ENCODE measurements around the gene HIVEP3. TPM values are rescaled to one million over a fixed set of nuclear protein-coding genes. Genes with fewer than 3 reads are reported as not detected.

The HIVEP3 gene
- total RNA-seq, 2 donors from 2014 or later = 13.3 to 25.0 TPM

DNA sequence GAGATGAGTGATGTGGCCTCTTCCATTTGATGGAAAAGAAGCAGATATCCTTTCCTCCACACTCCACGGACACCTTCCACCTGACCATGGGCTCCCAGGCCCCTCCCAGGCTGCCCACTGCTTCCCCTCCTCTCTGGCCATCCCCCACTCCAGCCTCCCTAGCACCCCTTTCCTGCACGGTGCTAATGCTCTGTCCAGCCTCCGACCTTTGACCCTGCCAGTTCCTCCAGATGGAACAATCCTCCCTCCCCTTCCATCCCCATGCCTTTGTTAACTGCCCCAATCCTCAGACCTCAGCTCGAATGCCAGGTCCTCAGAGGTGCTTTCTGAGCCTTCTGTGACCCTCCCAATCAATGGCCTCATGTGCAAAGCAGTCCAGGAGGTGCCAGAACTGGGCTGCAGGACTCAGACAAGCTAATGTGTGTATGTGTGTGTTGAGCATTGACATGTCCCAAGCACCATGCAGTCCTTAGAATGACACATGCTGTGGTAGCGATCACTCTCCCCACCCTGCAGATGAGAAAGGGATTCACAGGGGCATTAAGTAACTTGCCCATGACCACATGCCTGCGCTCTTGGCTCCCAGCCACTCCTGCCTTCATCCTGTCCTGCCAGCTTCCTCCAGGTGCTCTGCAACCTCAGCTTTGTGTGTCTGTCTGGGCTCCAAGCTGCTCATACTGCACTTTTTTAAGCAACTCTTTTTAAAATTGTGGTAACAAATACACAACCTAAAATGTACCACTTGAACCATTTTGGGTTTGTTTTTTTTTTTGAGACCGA, 370.8 kb downstream of the HIVEP3 start:
- Mint-ChIP-seq H3K27ac (peak overlapping the region; percentile 7 to 47), H3K9me3 (peaks cover 6 to 9% of the 10 kb centered on the region in 2 donors), H3K36me3 (peaks cover 19 to 46% of the 10 kb centered on the region in 2 donors)
- ATAC-seq (peak in 1 of 2 donors; percentile 28), DNase-seq (ENCODE audit: low spot score in 2 of 2) (peak in 1 of 2 donors; percentile 23)

DNA sequence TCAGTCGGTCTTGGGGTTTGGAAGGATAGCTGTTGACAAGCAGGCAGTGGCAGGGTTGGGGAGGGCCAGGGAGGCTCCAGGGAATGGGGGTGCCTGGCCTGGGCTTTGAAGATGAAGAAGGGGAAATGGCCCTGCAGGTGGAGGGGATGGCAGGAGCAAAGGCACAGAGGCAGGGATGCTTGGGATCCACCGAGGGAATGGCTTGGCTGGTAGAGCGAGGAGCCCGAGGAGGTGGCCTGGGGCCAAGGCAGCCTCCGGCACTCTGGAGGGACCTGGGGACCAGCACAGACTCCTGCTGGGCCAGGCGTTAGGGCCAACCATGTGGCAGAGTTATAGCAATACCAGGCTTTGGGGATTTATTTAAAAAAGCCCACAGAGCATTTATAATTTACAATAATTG, 371.4 kb downstream of the HIVEP3 start:
- peaks cover 6 to 7% of the 10 kb centered on the region in 2 donors for H3K9me3 Mint-ChIP-seq
- H3K36me3 Mint-ChIP-seq = peaks cover 17 to 42% of the 10 kb centered on the region in 2 donors
- no peak for DNase-seq (ENCODE audit: low spot score in 2 of 2)
- peak in 1 of 2 donors; percentile 43 for ATAC-seq
- peak overlapping the region in 1 of 2 donors; percentile 47 for H3K27ac Mint-ChIP-seq

DNA sequence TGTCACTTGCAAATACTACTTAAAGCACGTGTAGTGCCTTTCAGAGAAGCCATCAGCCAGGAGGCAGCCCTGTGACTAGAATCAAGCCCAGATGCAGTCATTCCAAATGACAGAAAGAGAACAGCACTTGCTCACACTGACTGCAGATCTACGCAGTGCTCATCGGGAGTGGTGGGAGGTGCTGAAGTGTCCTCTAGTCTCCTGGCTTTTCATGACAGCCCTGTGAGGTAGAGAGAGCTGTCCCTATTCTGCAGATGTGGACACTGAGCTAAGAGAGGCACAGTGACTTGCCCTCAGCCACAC, 371.9 kb downstream of the HIVEP3 start:
- Mint-ChIP-seq H3K9me3 (peaks cover 4 to 5% of the 10 kb centered on the region in 2 donors), H3K36me3 (peaks cover 18 to 39% of the 10 kb centered on the region in 2 donors), H3K27ac (no peak overlapping the region)
- ATAC-seq (peak in 1 of 2 donors; percentile 25), DNase-seq (ENCODE audit: low spot score in 2 of 2) (peak in 1 of 2 donors; percentile 30)

DNA sequence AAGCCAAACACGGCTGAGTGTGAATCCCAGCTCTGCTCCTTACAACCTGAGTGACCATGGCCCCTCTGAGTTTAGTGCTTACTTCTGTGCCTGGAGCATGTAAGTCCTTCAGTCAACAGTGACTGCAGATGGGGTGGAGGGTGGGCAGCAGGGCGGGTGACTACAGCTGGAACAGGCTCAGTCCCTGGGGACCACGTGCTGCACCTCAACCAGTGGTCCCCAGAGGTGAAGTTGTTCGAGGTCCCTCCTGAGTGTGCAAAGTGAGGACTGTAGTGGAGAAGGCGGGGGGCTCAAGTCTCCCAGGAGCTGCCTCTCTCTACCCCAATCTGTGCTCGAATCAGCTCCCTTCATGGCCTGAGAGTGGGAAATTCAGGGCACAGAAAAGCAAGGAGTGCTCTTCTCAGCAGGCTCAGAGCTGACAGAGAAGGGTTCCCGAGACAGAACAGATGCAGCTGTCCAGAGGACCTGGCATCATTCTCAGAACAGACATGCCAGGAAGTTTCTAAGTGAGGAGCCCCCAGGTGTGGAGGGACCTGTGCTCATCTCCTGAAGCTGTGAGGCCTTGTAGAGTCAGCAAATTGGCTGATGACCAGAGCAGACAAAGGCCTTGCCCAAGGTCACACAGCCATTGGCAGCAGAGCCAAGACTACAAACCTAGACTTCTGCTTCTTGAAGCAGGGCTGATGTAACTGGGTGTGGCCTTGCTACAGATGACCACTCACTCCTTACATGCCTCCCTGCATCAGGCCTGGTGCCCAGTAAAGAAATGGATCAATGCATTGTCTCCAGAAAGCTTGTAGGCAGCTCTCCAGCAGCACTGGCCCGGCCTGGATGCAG, 372.5 kb downstream of the HIVEP3 start:
- peak in 1 of 2 donors; percentile 17 for ATAC-seq
- H3K27ac Mint-ChIP-seq = no peak overlapping the region

DNA sequence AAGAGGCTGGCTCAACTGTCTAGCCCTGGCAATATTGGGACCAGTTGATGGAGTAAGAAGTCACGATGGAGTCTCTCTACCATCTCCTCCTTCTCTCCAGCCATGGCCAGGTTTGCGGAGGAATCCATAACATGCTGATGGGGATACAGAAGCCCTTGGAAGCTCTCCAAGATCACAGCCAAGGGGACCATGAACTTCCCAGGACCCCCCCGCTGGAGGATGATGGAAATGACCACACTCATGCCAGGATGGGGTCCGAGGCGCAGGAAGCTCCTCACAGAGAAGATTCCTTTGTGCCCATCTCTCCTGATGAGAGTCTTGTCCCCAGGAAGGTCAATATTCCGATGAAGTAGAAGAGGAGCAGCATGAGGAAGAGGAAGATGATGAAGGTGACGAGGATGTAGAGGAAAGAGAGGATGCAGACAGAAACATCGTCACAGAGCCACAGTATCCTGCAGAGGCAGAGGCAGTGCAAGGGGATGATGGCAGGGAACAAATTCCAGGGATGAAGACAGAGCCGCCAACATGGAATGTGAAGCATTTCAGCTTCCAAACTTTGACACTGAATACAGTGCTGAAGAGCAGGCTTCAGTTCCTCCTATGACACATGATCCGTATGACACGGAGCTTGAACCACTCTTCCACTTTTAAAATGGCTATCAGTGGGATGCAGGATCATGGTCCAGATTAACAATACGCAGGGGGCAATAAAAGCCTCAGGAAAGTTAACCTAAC, 376.4 kb downstream of the HIVEP3 start:
- Mint-ChIP-seq H3K27ac (peak overlapping the region in 1 of 2 donors; percentile 24), H3K9me3 (no peaks in the 10 kb centered on the region), H3K36me3 (peaks cover 22% of the 10 kb centered on the region in 2 donors)
- ATAC-seq = no peak
- DNase-seq (ENCODE audit: low spot score in 2 of 2) = peak in 1 of 2 donors; percentile 21

More for the DNA sequence above, 372.5 kb downstream of the HIVEP3 start:
- peak in 1 of 2 donors; percentile 25 for DNase-seq (ENCODE audit: low spot score in 2 of 2)
- Mint-ChIP-seq H3K9me3 (no peaks in the 10 kb centered on the region), H3K36me3 (peaks cover 12 to 33% of the 10 kb centered on the region in 2 donors)

DNA sequence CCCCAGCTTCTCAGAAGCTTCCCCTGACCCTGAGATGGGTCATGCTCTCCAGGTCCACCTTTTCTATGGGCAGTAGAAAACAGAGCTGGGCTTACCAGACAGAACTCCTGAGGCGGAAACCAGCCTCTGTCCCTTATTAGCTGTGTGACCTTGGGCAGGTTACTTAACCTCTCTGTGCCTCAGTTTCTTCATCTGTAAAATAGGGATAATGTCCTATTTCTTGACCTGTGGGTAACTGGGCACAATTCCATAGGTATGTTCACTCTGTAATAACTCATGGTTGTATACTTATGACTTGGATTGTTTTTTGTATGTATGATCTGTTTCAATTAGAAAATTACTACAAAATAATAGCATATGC, 377.1 kb downstream of the HIVEP3 start:
- H3K9me3 Mint-ChIP-seq = no peaks in the 10 kb centered on the region
- H3K27ac Mint-ChIP-seq = peak overlapping the region in 1 of 2 donors; percentile 87
- no peak for ATAC-seq
- H3K36me3 Mint-ChIP-seq = peaks cover 14 to 22% of the 10 kb centered on the region in 2 donors
- no peak for DNase-seq (ENCODE audit: low spot score in 2 of 2)

DNA sequence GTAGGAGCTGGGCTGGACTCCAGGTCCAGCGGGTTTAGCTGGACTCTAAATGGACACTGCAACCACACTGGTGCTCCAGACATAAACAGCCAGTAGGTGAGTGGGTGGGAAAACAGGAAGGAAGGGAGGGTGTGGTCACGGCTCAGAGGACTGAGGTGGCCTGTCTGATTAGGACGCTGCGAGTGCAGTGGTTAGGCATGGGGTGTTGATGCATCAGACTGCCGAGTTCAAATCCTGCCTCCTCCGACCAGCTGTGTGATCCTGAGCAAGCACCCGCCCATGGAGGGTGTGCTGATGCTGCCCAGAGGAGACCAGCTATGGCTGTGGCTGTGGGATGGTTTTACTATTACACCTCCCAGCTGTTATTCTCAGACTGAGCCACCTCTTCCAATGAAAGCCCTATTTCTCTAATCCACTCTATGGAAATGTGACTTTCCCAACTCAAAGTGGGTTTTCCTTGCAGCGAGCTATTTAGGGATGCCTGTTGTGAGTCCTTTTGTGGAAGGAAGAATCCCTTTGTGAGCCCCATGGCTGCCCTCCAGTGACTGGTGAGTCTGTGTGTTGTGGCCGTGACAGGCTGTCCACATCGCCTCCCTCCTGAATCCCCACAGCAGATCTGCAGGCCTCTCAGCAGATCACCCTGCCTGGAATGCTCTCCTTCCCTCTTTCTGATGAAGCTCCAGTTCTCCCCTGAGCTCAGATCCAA, 377.7 kb downstream of the HIVEP3 start:
- peak in 1 of 2 donors; percentile 31 for DNase-seq (ENCODE audit: low spot score in 2 of 2)
- H3K9me3 Mint-ChIP-seq = no peaks in the 10 kb centered on the region
- no peak for ATAC-seq
- H3K36me3 Mint-ChIP-seq = peaks cover 8 to 19% of the 10 kb centered on the region in 2 donors
- peak overlapping the region; percentile 40 to 87 for H3K27ac Mint-ChIP-seq

DNA sequence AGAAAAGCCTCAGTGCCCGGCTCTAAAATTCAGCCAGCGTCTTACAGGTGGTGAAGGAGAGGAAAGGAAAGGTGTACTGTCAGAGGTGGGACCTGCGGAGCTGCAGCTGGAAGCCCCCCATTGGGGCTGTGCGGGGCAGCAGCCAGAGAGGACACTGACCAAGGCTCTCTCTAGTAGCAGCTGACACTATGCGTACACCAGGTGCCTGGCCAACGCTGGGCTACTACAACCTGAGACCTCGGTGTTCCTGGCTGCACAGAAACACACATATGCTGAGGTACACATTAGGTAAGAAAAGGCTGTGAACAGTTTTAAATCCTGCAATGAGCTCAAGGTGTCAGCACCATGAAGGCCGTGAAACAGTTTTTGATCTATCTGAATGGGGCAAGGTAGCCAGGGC, 378.7 kb downstream of the HIVEP3 start:
- ATAC-seq (no peak), DNase-seq (ENCODE audit: low spot score in 2 of 2) (peak in 1 of 2 donors; percentile 23)
- peaks cover 15 to 26% of the 10 kb centered on the region in 2 donors for H3K36me3 Mint-ChIP-seq
- no peaks in the 10 kb centered on the region for H3K9me3 Mint-ChIP-seq
- peak overlapping the region in 1 of 2 donors; percentile 73 for H3K27ac Mint-ChIP-seq

DNA sequence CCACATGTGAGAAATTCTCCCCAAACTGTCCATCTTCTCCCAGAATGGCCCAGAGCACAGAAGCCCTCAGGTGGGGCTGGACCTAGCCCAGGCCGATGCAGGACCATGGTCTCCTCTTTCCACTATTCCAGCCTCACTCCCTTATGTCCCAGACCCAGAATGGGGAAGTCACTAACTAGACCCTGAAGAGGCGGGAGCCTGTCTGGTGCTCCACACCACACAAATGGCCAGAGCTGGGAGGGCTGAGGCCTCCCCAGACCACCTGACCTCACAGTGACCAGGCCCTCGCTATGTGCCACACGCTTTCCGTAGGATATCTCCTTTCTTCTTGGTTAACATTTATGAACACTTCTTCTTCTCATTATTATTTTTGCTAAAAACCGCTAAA, 379.3 kb downstream of the HIVEP3 start:
- peak overlapping the region in 1 of 2 donors; percentile 73 for H3K27ac Mint-ChIP-seq
- ATAC-seq (no peak), DNase-seq (ENCODE audit: low spot score in 2 of 2) (peak in 1 of 2 donors; percentile 35)
- peaks cover 16 to 30% of the 10 kb centered on the region in 2 donors for H3K36me3 Mint-ChIP-seq
- H3K9me3 Mint-ChIP-seq = no peaks in the 10 kb centered on the region

DNA sequence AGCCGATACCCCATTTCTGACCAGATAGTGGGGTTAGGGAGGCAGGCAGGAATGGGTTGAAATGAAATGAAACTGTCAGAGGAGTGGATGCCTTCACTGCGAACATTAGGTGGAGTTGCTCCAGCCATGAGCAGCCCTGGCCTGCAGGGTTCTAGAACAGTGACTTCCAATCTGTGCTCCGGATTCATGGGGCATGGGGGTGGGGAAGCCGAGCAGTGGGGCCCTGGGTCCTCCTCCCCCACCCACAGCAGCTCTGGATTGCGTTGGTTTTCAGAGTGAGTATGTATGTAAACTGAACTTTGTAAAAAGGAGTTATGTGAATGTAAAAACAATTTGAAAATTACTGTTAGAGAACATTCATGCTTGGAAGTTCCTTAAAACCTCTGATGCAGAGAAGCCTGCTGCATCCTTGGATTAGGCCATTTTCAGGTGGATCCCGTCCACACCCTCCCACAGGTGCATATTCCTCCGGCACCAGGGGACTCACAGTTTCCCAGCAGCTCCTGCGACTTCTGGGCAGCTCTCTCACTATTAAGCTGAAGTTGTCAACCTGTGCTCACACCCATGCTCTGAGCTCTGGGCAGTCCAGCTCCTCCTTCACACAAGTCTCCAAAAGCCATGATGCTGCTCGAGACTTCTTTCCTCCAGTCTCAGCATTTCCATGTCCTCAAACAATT, 379.8 kb downstream of the HIVEP3 start:
- peak in 1 of 2 donors; percentile 25 for DNase-seq (ENCODE audit: low spot score in 2 of 2)
- Mint-ChIP-seq H3K27ac (peak overlapping the region in 1 of 2 donors; percentile 53), H3K9me3 (no peaks in the 10 kb centered on the region), H3K36me3 (peaks cover 20 to 31% of the 10 kb centered on the region in 2 donors)
- ATAC-seq = no peak

DNA sequence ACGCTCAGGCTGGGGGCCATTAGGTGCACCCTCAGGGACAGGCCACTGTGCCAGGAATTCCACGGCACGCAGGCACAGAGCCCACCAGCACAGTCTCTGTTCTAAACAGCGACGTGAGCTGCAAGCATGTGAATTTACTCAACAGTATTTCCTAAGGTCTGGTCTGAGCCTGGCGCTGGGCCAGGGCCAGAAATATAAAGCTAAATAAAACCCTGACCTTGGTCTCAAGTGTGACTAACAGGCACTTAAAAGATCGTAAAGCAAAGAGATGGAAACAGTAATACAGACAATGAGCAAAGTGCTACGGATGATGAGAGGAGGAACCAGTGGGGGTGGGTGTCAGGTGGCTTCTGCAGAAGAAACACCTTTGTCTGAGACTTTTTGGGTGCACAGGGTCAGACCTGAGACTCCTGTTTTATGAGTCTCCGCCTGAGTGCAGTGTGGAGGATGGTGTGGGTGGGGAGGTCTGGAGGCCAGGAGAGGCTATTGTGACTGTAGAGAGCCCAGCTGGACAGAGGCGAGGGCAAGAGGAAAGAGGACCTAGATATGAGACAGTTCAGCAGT, 380.9 kb downstream of the HIVEP3 start:
- Mint-ChIP-seq H3K27ac (peak overlapping the region in 1 of 2 donors; percentile 59), H3K9me3 (no peaks in the 10 kb centered on the region), H3K36me3 (peaks cover 26 to 31% of the 10 kb centered on the region in 2 donors)
- DNase-seq (ENCODE audit: low spot score in 2 of 2) (no peak), ATAC-seq (no peak)

DNA sequence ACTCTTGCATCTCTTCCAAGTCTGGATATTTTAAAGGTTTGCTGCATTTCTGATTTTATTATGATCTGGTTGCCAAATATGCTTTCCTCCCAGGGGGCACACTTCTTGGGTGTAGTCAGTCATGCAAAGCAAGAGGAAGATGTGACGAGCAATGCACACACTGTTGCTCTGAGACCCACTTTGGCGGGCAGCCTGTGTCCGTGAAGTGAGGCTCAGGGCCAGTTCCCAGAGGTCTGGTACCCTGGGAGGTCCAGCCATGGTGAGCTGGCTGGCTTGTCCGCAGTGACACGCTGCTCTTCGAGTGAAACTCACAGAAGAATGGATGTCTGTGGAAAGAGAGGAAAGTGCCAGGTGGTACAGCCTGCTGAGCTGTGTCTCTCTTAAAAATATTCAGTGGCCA, 381.5 kb downstream of the HIVEP3 start:
- H3K27ac Mint-ChIP-seq = peak overlapping the region in 1 of 2 donors; percentile 47
- peaks cover 26 to 27% of the 10 kb centered on the region in 2 donors for H3K36me3 Mint-ChIP-seq
- ATAC-seq (no peak), DNase-seq (ENCODE audit: low spot score in 2 of 2) (no peak)
- H3K9me3 Mint-ChIP-seq = no peaks in the 10 kb centered on the region

DNA sequence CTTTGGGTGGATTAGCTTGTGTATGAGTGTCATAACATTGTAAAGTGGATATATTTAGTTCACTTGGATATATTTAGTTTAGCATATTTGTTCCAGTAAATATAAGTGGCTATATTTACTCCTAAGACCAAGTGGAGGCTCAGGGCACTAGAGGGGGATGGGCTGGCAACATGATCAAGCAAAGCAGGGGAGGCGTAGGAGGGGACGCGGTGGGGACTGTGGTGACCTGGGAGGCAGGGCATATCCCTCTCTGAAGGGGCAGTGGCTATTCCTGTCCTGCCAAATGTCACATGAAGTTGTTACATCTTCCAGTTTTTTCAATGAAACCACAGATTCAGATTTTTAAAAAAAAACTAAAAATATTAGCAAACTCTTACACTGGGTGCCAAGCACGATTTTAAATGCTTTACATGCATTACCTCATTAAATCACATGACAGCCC, 382.3 kb downstream of the HIVEP3 start:
- DNase-seq (ENCODE audit: low spot score in 2 of 2) (peak in 1 of 2 donors; percentile 14), ATAC-seq (no peak)
- H3K27ac Mint-ChIP-seq = no peak overlapping the region
- no peaks in the 10 kb centered on the region for H3K9me3 Mint-ChIP-seq
- peaks cover 25 to 26% of the 10 kb centered on the region in 2 donors for H3K36me3 Mint-ChIP-seq

DNA sequence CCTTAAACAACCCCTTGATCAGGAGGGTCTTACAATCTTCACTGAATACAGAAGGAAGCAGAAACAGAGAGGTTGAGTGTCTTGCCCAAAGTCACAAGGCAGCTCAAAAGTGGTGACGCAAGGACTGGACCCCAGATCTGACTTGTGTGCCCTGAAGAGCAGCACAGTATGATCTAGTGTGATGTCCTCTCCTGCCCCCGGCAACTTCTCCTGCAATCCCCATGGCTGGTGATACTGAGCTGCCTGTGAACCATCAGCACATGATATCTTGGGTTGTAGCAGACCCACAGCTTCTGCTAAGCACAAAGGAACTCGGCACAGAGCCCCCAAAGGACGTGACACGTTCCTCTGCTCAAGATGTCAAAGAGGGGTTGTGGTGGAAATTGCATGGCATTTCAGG, 383.0 kb downstream of the HIVEP3 start:
- ATAC-seq (no peak), DNase-seq (ENCODE audit: low spot score in 2 of 2) (no peak)
- Mint-ChIP-seq H3K9me3 (no peaks in the 10 kb centered on the region), H3K36me3 (peaks cover 25 to 27% of the 10 kb centered on the region in 2 donors), H3K27ac (no peak overlapping the region)

DNA sequence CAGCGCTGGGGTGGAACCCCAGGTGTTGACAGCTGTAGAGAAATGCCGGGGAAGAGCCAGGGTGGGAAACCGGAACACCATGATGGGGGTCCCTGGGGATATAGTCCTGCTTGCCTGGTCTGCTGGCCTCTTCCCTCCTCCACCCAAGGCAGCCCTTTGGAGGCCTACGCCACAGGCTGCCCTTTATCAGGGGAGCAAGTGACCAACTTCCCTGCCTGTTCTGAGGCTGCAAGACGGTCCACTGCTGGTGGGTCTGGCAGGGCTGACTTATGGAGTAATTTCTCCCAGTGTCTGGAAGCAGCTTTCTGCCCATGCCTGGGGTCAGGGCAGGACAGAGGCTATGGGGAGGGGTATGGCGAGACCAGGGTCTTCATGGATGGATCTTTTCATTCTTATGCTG, 383.4 kb downstream of the HIVEP3 start:
- DNase-seq (ENCODE audit: low spot score in 2 of 2) (peak in 1 of 2 donors; percentile 33), ATAC-seq (no peak)
- Mint-ChIP-seq H3K27ac (peak overlapping the region in 1 of 2 donors; percentile 45), H3K36me3 (peaks cover 25 to 31% of the 10 kb centered on the region in 2 donors), H3K9me3 (no peaks in the 10 kb centered on the region)
